Stimulated activated CD4-positive, alpha-beta T cell treated with anti-CD3 and anti-CD28 coated beads, TNF-alpha, amount 100 ng/mL, for 1 hour (primary cell): ENCODE results near the gene GUCA1A.
A peak's percentile ranks its signal among the peaks of the same experiment; 100 is the strongest.
"Not testable (repeated sequence)": the region's sequence is repeated elsewhere in the genome, so short reads cannot be mapped to it uniquely, and the experiment has no call there.

Experiments used
- DNase-seq, 3 donors: peaks; one replicate each; pipeline ENCODE4 v3.0.0-alpha.2; 2020; ENCODE audit warnings: low read depth in 3 of 3, low spot score in 1 of 3

The GUCA1A gene

DNA sequence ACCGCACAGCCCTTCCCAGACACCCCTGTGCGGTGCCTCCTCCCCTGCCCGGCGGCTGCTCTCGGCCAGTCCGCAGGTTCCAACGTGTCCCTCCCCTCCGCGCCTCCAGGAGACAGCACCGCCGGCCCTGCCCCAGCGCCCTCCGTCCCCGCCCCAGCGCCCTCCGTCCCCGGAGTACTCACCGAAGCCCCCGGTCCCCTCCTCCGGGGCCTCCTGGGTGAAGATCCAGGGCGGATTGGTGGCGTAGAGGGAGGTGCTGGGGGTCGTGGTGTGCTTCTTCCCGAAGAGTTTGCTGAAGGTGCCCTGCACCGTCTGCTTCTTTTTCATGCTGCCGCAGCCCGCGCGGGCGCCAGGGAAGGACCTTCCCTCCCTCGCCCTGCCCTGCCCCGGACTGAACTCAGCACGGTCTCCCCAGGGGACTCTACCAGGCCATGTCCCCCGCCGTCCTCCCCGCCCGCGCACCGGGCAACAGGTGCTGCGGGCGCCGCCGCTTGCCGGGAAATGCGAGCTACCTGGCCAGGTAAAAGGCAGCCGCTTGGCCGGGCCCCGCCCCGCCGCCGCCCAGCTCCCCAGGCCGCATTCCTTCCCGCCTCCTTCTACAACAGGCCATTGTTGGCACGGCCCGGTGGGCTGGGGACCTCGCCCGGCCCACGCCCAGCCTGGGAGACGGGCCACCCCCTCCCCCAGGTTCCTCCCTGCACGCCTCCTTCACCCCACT, 30.9 kb upstream of the GUCA1A start, which contains the start of gene C6orf132:
Gene C6orf132, minus strand, starts transcription at position 503 of the 718 bp plus-strand sequence. Its CDS starts 176 bp downstream, at position 327.
- no peak for DNase-seq

DNA sequence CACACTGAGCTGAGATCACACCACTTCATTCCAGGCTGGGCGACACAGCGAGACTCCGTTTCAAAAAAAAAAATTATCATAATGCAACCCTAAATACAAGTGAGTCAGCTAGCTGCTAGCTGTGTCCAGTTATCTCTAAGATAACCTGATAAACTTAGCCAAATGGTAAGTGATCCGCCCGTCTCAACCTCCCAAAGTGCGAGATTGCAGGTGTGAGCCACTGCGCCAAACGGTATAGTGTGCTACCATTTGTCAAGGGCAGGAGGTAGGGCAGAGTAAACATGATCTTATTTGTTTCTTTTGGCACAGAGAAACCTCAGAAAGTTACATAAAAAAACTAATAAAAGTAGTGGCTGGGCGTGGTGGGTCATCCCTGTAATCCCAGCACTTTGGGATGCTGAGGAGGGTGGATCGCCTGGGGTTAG, 26.0 kb upstream of the GUCA1A start:
- DNase-seq, result no peak

DNA sequence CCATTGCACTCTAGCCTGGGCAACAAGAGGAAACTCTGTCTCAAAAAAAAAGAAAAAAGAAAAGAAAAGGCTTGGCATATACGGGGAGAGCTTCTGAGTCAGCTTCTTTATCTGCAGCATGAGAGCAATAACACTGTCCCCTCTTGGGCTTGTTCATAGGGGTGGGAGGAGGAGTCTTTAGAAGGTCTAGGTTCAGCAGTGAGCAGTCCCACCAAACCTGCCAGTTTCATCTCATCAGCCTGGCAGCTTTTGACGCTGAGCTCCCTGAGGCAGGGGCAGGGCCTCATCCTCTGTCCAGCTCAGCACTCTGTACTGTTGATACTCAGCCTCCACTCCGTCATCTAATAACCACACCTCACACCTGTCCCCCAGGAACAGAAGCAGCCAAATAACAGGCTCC, 25.1 kb upstream of the GUCA1A start:
- no peak for DNase-seq

DNA sequence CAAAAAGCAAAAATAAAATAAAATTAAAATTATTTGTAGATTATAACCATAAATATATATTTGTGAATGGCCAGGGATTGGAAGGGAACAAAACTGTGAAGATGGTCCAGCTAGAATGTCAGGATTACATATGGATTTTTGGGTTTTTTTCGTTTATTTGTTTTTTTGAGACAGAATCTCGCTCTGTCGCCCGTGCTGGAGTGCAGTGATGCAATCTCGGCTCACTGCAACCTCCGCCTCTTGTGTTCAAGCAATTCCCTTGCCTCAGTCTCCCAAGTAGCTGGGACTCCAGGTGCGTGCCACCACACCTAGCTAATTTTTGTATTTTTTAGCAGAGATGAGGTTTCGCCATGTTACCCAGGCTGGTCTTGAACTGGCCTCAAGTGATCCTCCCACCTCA, 22.9 kb upstream of the GUCA1A start:
- no peak for DNase-seq

DNA sequence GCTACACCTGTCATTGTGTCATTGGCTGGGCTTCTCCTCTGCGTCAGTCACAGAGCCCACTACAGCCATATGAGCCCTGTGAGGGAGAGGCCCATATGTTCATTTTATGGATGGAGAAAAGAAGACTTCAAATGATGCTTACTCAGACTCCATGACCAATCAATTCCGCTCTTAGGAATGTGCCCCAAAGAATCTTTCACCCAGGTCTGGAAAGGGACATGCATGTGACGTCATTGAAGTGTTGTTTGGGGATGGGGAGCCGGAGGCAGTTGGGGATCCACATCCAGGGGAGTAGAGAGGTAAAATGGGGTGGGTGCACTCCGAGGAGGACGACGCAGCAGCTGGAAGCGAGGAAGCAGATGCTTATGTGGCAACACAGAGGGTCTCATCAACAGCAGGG, 21.1 kb upstream of the GUCA1A start:
- DNase-seq, result no peak

DNA sequence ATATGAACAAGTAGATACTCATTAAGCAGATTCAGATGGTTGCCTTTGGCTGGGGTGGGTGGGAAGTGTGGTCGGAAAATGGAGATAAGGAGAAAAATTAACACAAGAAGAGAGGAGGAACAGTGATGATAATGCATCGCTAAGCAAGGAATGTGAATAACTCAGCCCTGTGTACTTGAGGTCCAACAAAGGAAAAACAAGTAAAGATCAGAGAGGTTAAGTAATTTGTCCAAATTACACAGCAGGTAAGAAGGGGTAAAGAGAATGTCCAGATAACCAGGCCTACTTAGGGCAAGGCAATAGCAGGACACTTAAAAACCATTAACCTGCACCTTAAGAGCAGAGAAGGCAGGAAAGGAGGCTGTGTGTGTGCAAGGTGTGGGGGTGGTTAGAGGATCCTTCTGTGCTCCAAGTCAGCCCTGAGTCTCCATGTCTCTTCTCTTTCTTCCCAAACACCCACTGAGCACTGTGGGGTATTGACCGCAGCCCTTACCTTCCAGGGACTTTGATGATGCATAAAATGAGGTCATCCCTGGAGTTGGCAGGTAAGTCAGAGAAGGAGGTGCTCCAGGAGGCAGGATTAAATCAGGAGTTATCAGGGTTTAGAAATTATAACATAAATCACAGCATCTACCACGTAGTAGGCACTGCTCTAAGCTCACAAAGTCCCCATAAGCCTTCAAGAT, 20.5 kb upstream of the GUCA1A start:
- DNase-seq, result not testable (repeated sequence)

DNA sequence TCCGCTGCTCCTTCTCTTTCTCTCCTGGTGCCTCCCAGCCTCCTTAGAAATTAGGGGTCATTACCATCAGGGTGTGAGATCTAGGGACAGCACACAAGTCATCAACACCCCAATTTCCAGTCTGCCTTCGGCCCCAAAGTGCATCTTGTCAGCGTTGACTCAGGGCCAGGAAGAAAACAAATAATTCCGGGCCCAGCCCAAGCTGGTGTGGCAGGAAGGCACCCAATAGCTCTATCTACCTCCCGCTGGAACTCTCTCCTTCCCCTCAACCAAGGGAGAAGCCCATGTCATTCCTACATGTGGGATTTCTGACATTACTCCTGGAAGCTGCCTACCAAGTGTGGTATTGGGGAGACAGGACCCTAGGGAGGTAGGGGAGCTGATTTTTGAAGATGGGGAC, 19.2 kb upstream of the GUCA1A start:
- DNase-seq, result no peak

DNA sequence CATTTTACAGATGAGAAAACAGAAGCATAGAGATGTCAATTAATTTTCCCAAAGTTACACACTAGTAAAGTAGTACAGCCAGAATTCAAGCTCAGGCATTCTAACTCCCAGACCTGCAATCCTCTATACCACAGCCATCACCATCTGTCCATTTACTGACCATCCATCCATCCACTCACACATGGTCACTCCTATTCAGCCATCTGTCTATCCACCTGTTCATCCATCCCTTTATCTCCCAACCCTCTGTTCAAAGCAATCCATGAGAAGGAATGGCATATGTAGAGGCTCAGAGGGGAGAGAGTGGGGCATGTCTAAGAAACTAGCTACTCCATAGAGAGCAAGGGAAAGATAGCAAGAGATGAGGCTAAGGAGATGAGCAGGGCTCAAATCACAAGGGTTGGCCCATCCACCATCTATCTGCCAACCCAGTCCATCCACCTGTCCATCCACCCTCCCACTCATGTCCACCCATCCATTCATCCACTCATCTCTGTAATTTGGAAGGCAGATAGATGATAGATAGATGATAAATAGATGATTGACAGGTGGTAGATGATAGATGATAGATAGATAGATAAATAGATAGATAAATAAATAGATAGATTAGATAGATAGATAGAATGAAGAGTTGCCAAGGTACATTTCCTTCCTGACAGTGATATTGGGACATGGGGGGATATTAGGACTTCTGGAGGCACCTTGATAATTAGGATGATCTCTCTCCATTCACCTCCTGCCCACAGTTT, 18.5 kb upstream of the GUCA1A start:
- no peak for DNase-seq

DNA sequence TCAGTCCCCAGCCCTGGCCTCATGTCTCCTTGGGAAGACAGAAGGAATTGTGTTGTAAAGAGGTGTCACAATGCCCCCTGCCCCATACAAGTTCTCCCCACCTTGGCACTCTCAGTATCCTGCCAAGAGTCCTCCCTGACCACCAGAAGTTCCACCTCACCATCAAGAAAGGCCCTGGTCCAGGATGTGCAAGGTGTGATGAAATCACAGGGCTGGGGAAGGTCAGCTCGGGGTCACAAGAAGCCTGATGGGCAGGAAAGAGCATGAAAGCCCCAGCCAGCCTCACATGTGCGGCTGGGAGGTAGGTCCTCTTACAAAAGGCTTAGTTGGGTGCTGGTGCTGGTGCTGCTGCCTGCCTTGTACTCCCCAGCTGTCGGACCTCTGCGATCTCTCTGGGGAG, 17.9 kb upstream of the GUCA1A start:
- no peak for DNase-seq

DNA sequence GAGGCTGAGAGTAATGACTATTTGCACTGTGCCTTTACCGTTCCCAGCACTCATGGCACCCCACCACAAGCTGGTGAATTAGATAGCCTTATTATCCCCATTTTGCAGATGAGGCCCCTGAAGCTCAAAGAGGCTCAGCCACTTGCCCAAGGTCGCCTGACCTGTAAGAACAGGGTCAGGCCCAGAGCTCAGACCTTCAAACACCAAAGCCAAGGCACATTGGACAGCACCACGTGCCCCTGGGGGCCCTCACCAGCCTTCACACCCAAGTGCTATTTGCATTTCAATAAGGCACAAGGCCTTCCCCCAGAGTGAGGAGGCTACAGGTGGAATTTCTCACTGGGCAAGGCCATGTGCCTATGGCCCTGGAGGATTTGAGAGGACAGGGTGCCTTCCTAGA, 16.5 kb upstream of the GUCA1A start:
- DNase-seq, result no peak

DNA sequence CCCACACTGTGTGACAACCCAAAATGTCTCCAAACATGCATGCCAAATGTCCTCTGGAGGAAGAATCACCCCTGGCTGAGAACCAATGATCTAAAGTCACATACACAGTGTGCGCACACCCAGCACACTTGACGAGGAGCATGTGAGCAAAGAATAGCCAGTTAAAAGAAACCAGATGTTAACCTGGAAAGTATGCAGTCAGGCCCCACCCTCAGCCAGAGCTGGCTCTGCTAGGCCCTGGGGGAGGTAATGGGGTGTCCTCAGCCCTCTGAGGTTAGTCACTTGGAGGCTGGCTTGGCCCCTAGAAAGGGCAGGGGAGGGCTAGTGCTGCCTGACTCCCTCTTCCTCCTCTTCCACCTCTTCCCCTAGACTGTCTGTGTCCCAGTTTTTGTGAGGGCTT, 15.2 kb upstream of the GUCA1A start:
- no peak for DNase-seq

DNA sequence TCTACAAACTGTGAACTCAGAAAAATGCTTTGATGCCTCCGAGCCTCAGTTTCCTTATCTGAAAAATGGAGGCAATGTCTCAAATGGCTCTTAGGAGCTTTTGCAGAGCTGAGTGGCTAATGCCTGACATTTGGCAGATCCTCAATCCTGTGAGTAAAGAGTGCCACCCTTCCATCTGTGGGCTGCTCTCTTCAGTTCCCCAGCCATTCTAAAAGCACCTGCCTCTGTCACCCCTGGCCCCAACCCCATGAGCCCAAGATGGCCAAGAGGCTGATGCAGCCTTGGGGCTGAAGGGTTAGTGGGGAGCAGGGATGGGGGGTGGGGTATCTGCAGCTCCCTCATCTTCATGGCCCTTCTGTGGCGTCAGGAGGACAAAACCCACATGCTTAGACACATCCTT, 14.5 kb upstream of the GUCA1A start:
- no peak for DNase-seq

DNA sequence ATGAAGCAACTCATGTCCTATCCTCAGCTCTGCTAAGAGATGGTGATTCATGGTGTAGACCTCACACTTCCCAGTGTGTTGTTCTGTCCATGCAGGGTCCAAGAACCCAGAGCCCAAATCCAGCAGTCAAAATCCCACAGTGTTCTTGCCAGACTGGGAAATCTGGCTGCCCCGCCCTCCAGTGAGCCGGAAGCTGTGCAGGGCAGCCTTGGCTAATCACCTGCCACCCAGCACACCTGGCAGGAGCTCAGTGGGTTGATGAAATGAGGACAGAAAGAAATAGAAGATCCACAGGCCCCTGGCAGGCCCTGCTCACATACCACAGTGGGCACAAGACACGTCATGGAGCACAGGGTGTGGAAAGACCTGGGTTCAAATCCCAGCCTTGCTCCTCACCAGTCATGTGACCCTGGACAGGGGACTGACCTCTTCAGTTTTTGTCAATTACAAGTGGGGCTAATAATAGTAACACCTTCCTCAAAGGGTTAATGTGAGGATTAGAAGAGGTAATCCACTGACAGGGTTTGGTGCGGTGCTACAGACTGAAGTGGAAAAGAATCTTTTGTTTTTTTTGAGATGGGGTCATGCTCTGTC, 13.6 kb upstream of the GUCA1A start:
- no peak for DNase-seq

DNA sequence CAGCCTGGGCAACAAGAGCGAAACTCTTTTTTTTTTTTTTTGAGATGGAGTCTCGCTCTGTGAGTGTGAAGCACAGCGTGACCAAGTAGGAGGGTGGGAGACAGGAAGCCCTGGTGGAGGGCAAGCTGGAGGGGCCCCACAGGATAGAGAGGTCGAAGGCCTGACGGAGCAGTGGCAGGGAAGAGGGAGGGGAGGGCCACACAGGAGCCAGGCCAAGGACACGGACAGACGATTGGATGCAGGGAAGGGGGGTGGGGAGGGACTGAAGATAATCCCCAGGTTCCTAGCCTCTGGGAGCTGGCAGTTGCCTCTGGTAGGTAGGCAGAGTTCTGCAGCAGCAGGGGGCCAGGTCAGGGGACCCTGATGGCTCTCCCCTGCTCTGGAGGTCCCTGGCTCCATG, 10.8 kb upstream of the GUCA1A start:
- DNase-seq, result no peak

DNA sequence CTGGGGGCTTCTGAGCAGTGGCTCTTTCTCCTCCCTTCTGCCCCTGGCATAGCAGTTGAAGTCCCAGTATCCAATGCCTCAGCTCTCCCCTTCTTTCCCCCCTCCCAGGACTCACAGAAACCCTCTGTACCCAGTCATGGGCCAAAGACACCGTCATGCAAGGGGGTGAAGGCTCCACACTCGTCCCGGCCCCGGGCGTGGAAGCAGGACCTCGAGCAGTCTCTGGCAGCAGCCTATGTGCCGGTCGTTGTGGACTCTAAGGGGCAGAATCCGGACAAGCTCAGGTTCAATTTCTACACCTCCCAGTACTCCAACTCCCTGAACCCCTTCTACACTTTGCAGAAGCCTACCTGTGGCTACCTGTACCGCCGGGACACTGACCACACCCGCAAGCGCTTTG, 10.4 kb upstream of the GUCA1A start:
- DNase-seq, result no peak

DNA sequence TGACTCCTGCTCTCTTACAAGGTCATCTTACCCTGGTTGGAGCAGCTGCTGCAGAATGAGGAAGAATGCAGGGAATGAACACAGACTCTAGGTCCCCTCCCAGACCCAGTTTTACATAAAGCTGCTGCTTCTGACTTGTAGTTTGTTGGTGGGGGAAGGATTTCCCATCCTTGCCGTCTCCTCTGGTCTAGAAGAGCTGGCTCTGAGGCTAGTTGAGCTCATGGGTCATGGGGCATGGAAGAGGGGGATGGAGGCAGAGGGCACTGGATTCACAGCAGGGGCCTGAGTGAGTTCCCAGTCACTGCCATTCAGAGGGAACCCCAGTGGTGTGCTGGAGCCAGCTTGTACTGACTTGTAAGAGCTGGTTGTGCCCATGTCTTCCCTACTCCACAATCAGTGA, 9.2 kb upstream of the GUCA1A start:
- DNase-seq, result no peak

DNA sequence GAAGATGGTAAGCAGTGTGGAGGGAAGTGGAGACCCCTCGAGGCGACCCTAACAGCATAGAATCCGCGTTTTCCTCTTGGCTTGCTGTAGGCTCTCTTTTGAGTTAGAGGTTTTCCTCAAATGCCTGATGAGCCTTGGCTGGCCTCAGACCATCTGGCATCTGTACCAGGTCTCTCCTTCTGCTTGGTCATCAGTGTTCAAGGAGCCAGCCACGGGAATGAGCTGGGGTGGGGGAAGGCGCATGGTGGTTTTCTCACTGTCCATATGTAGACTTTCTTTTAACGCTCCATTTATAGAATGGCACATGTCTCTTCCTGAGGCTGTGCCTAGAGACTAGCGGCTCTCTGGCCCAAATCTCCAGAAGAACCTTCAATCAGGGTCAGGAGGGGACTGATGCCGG, 8.1 kb upstream of the GUCA1A start:
- DNase-seq, result no peak

DNA sequence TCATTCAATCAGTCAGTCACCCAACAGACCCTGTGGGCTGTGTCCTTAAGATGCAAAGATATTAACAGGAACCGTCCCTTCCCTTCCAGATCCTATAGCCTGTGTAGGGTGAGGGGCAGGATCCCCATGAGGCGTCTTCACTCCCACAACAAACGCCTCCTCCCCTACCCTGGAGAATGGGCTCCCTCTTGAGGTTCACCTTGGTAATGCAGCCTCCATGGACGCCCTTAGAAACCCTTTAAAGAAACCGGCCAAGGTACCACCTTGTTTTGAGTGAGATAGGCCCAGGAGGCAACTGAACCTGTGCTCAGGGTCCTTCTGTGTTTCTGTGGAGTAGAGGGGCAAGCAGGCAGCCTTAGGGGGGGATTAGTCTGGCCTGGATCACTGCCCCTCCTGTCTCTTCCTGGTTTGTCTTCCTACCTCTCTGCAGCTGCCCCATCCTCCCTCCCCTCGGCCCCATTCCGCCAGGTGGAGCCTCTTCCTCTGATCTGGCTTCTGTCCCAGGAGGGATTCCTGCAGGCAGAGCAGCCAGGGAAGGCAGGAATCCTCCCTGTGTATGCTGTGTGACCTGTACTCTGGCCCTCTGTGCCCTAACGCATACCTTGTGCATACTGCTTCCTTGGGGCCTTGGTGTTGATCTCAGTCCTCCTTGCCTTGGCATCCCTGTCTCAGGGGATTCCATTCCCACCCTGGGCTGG, 6.6 kb upstream of the GUCA1A start:
- peak; percentile 38 to 66 (median 62) for DNase-seq

DNA sequence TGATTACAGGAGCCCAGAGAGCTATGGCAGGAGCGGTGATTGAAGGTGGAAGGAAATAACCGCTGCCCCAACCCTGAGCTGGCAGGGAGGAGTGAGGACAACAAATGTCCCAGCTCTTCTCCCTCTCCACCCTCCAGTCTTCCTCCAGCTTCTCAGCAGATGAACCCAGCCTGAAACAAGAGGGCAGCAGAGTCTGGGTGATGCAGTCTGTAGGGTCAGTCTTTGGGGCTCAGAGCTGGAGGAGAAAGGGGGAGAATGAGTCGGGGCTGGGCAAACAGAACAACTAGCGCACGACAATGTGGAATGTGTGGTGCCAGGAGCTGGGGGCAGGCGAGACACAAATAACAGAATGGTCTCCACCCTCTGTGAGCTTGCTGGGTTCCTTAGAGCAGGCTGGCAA, 4.5 kb upstream of the GUCA1A start:
- DNase-seq, result no peak

DNA sequence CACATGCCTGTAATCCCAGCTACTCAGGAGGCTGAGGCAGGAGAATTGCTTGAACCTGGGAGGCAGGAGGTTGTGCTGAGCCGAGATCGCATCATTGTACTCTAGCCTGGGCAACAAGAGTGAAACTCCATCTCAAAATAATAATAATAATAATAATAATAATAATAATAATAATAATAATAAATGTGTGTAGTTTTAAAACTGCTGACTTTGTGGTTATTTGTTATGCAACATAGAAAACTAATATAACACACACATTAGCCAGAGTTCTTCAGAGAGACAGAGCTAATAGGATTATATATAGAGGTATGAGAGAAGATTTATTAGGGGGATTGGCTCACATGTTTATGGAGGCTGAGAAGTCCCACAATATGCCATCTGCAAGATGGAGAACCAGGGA, 3.4 kb upstream of the GUCA1A start:
- not testable (repeated sequence) for DNase-seq
